Adrenal gland (tissue), 5 donors: ENCODE measurements around the gene RBBP5.

Source experiments
- CTCF ChIP-seq, 6 experiments: fragments of 450-650 bp in 4 of 6; fragments of 200-600 bp in 2 of 6; sonication (generic) in 1 of 6; IDR thresholded peaks; 1 replicate in 5 of 6; 2 replicates in 1 of 6; pipeline versions ENCODE4 v1.5.1 to v1.8.0; 2016 to 2021; ENCODE audit warnings: antibody characterized with exemption in 6 of 6, mild to moderate bottlenecking in 2 of 6, moderate library complexity in 1 of 6
- POLR2A ChIP-seq, 2 donors: fragments of 450-650 bp; IDR thresholded peaks; one replicate each; pipeline ENCODE4 v1.6.1; 2017; ENCODE audit warnings: antibody characterized with exemption in 2 of 2, mild to moderate bottlenecking in 2 of 2, moderate library complexity in 1 of 2
- donor health status: DM: no; HTN: no; CAD: no.

- TF ChIP-seq CTCF (IDR thresholded peaks at IDR 0.05): no peak
- no peak for TF ChIP-seq POLR2A (IDR thresholded peaks at IDR 0.05)
Observed at GRCh38 chr1:205049479-205049878, 72.3 kb downstream of the RBBP5 start.
